ENCODE results near the gene SPATA31A5.
"Not testable (repeated sequence)": the region's sequence is repeated elsewhere in the genome, so short reads cannot be mapped to it uniquely, and the experiment has no call there.

The SPATA31A5 gene

DNA sequence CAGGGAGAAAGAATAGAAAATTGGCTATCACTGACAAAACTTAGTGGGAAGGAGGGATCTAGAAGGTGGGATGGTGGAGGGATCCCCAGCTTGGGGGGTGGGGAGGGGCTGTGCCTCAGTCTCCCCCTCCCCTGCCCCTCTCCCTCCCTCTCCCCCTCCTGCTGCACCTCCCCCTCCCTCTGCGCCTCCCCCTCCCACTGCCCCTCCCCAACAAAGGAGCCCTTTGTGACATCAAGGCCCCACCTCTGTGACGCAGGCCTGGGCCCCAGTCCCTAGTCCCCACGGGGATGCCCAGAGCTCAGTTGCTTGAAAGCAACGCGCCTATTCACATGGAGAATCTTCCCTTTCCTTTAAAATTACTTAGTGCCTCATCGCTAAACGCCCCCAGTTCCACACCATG is at the start of gene SPATA31A5:
TSS of gene SPATA31A5 (plus strand) at position 301 of the 400 bp plus-strand sequence. CDS start at position 330, 29 bp downstream.
- not testable (repeated sequence) for H2AFZ ChIP-seq (ENCODE audit: low read depth); H4K20me1 ChIP-seq (ENCODE audit: insufficient read depth); H3K9ac ChIP-seq; H3K27ac ChIP-seq; H3K4me1 ChIP-seq (ENCODE audit: low read depth, poor library complexity, severe bottlenecking); H3K36me3 ChIP-seq (ENCODE audit: insufficient read depth); H3K4me2 ChIP-seq; H3K79me2 ChIP-seq (ENCODE audit: insufficient read depth, low read depth); H3K4me3 ChIP-seq (IDR thresholded peaks at IDR 0.05; ENCODE audit: insufficient read depth, low read depth, low read length); H3K27me3 ChIP-seq (ENCODE audit: insufficient read depth, low read depth)

DNA sequence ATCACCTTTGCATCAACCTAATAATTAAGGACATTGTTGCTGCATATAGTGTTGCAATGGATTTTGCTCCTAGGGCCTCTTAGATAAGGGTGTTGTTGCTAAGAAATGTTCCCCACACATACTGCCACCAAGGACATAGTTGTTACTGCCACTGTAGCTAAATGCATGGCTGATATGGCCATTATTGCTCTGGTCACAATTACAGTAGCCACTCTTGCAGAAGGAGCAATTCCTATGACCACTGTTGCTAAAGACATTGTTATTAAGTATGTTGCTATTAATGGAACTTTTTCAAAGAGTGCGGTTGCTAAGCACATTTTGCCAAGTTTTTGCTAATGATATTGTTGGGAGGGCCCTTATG is 48.8 kb downstream of the SPATA31A5 start:
- H3K79me2 ChIP-seq (ENCODE audit: insufficient read depth, low read depth); H3K27me3 ChIP-seq (ENCODE audit: insufficient read depth, low read depth); H3K36me3 ChIP-seq (ENCODE audit: insufficient read depth); H3K9ac ChIP-seq; H3K4me3 ChIP-seq (IDR thresholded peaks at IDR 0.05; ENCODE audit: insufficient read depth, low read depth, low read length); H3K27ac ChIP-seq; H3K4me2 ChIP-seq; H3K4me1 ChIP-seq (ENCODE audit: low read depth, poor library complexity, severe bottlenecking); H2AFZ ChIP-seq (ENCODE audit: low read depth); H4K20me1 ChIP-seq (ENCODE audit: insufficient read depth): not testable (repeated sequence)

DNA sequence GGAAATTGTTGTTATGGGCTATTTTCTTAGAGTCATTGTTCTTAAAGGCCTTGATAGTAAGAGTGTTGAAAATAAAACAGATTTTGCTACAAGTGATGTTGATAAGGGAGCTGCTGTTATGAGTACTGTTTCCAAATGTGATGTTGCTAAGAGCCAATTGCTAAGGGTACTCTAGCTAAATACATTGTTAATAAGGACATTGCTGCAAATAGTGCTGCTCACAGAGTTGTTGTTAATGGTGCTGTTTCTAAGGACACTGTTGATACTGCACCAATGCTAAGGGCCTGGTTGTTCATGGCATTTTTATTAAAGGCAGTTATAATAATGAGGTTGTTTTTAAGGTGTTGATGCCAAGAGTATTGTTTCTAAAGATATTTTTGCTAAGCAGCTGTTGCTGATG is 52.2 kb downstream of the SPATA31A5 start:
- not testable (repeated sequence) for H3K36me3 ChIP-seq (ENCODE audit: insufficient read depth); H3K79me2 ChIP-seq (ENCODE audit: insufficient read depth, low read depth); H3K4me2 ChIP-seq; H2AFZ ChIP-seq (ENCODE audit: low read depth); H3K27ac ChIP-seq; H3K27me3 ChIP-seq (ENCODE audit: insufficient read depth, low read depth); H3K9ac ChIP-seq; H3K4me1 ChIP-seq (ENCODE audit: low read depth, poor library complexity, severe bottlenecking); H3K4me3 ChIP-seq (IDR thresholded peaks at IDR 0.05; ENCODE audit: insufficient read depth, low read depth, low read length); H4K20me1 ChIP-seq (ENCODE audit: insufficient read depth)

Data from KMS-11 (cell line).